OCI-M2 (cell line): ENCODE data around the gene CPNE9.

Source experiments
- DNase-seq: peaks from one replicate; lab custom pipeline; 2025; ENCODE audit not compliant: unreplicated experiment; lab: John Stamatoyannopoulos, UW

The CPNE9 gene

GRCh38 chr3:9715764-9716437, 12.3 kb downstream of the CPNE9 start:
- DNase-seq: peak; percentile 7

DNA sequence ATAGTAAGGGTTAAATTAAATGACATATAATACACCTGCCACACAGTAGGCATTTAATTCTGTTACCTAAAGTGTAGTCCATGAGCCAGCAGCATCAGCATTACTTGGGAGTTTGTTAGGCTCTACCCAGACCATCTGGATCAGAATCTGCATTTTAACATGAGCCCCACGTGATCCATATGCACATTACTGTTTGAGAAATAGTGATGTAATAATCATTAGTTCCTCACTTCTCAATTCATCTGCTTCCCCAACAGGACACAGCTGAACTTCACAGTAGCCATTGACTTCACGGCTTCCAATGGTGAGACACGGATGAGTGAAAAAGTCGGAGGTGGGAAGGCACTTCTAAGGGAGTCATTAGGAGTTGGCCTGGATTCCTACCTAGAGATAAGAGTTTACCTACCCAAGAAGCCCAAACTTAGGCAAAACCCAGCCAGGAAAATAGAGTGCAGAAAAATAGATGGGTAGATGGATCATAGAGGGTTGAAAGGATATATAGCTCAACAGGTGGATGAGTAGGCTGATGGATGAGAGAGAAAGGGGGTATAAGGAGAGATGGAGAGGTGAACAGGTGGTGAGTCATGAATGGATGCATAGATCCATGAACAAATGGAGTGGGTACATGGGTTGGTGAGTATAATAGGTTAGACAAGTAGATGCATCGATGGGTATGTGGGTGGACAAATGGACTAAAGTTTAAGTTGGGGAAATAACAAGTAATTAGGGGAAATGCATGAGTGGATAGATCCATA, 13.3 kb downstream of the CPNE9 start:
- no peak for DNase-seq

DNA sequence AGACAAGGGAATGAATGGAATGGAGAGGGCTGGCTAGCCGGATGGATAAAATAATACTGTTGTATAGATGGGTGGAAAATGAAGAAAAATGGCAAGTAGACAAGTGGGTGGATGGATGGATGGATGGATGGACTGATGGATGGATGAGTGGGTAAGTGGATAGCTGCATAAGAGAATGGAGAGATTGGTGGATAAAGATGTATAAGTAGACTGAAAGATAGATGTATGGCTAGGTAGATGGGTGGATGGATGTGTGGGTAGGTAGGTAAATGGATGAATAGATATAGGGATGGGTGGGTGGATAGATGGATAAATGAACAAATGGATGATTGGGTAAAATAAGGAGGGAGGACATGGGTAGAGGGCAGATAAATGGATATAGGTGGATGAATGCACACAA, 13.9 kb downstream of the CPNE9 start:
- no peak for DNase-seq

- no peak for DNase-seq
Measured at GRCh38 chr3:9718118-9718517, 14.5 kb downstream of the CPNE9 start.

- no peak for DNase-seq
Measured at GRCh38 chr3:9721015-9721699, 17.5 kb downstream of the CPNE9 start.

GRCh38 chr3:9721700-9722060, 18.0 kb downstream of the CPNE9 start:
- no peak for DNase-seq

DNA sequence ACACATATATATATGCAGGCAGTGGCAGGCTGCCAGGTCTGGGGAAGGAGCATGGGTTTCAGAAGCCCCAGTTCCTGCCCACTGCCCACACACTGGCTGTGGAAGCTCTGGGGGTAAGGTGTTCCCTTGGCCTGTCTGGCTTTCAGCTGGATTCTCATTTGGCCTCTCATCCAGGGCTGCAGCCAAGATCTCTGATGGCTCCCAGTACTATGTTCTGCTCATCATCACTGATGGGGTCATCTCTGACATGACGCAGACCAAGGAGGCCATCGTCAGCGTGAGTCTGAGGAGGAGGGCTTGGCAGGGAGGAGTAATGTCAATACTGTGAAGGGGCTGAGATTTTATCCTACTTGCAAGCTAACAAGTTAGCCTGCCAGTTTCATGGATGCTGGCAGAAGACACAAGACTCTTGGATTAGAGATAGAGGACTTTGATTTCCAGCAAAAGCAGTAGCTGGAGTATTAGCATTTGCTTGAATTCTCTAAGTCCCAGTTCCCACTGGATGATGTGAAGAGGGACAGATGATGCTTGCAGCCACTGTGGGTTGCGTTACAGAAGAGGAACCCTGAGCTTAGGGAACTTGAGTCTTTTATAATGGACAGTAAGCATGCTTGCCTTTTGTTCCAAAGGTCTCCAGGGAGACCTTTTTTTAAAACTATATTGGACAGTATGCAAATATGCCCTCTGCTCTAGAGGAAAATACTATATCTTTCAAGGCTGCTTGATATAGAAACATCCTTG, 22.3 kb downstream of the CPNE9 start:
- DNase-seq: no peak

- no peak for DNase-seq
Measured at GRCh38 chr3:9727041-9727595, 23.5 kb downstream of the CPNE9 start.

DNA sequence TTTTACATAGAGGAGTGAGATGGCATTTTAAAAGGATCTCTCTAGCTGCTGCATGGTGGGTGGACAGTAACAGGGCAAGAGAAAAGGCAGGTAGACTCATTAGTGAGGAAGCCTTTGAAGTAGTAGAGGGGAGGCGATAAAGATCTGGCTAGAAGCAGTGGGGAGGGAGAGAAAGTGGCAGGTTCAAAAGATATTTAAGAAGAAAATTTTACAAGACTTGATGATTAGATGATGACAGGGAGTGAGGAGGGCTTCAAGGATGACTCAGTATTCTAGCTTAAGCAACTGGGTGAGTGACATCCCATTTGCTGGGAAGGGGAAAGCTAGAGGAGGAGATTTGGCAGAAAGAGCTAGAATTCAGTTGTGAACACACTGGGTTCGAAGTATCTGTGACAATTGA, 24.1 kb downstream of the CPNE9 start:
- DNase-seq: no peak

DNA sequence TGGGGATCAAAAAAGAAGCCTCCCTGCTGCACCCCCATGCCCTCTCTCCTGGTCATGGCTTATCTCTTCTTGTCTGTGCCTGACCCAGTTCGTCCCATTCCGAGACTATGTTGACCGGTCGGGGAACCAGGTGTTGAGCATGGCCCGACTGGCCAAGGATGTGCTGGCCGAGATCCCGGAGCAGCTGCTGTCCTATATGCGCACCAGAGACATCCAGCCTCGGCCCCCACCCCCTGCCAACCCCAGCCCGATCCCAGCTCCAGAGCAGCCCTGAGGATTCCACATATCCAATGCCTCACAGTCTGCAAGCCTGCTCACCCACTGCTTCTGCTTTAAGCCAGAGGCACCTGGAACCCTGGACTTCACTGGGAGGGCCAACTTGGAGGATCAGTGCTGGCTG, 25.8 kb downstream of the CPNE9 start:
- no peak for DNase-seq

GRCh38 chr3:9730657-9731205, 27.1 kb downstream of the CPNE9 start:
- peak; percentile 80 for DNase-seq

- peak; percentile 80 for DNase-seq
Measured at GRCh38 chr3:9731206-9732079, 27.8 kb downstream of the CPNE9 start, which contains the start of gene BRPF1. Gene BRPF1 (plus strand): TSS chr3:9731735. CDS start chr3:9734141, 2,406 bp downstream.

- no peak for DNase-seq
Measured at GRCh38 chr3:9732080-9732739, 28.6 kb downstream of the CPNE9 start.

DNA sequence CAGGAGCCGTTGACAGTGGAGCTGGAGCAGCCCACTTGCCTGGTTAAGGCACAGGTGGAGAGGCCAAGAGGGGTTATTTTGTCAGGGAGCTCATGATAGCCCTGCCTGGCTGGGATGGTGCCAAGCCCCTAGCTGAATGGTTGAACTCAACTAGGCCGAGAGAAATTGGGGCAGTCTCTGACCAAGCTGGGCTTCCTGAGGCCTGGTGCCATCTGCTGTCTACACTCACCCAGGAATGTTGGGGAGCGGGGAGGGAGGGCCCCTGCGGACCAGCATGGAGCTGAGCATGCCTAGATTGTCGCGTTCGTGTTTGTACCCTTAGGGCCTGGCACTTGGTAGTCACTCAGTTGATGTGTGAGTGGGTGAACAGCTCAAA, 29.1 kb downstream of the CPNE9 start:
- DNase-seq: no peak

- no peak for DNase-seq
Measured at GRCh38 chr3:9736831-9737230, 33.2 kb downstream of the CPNE9 start.

GRCh38 chr3:9739181-9739580, 35.5 kb downstream of the CPNE9 start:
- DNase-seq: no peak

- DNase-seq: no peak
Measured at GRCh38 chr3:9742560-9742959, 38.9 kb downstream of the CPNE9 start.

DNA sequence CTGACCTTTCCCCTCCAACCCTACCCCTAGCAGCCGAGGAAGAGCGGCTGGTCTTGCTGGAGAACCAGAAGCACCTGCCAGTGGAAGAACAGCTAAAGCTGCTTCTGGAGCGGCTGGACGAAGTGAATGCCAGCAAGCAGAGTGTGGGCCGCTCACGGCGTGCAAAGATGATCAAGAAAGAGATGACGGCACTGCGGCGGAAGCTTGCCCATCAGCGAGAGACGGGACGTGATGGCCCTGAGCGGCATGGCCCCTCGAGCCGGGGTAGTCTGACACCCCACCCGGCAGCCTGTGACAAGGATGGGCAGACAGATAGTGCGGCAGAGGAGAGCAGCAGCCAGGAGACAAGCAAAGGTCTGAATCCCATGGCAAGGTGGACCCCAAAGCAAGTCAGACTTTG, 39.9 kb downstream of the CPNE9 start:
- no peak for DNase-seq

- no peak for DNase-seq
Measured at GRCh38 chr3:9744162-9744561, 40.5 kb downstream of the CPNE9 start.
